ENCODE data around the gene FAM234B. TPM values are rescaled to one million over a fixed set of nuclear protein-coding genes. Genes with fewer than 3 reads are reported as not detected.

The FAM234B gene
- polyA plus RNA-seq, 1 of the 3 experiments (the other 2 are of a cell fraction) = 3.7 TPM

DNA sequence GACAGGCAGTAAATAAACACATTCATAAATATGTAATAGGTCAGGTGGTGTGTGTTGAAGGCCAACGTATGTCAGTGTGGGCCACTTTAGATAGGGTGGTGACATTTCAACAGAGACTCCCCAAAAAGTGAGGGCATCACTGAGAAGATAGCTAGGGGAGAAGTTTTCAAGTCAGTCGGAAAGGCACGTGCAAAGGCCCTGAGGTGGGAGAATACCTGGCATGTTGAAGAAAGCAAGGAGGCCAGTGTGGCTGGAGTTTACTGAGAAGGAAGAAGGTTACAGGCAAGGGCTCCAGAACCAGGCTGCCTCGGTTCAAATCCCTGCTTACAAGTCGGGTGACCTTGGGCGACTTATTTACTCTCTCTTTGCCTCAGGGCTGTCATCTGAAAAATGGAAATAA is 33.1 kb upstream of the FAM234B start:
- ChIA-PET POLR2A (no interaction called here), CTCF (no interaction called here)
- Histone ChIP-seq H3K27me3 (ENCODE audit: insufficient read depth) (no peaks in the 10 kb centered on the region), H3F3A (replicated peaks; ENCODE audit: insufficient read depth) (no peaks in the 10 kb centered on the region), H2AFZ (ENCODE audit: low read depth) (no peak overlapping the region), H3K27ac (ENCODE audit: low read depth in 2 of 2, low read length in 1 of 2) (no peak overlapping the region), H3K9me3 (no peaks in the 10 kb centered on the region), H3K79me2 (ENCODE audit: insufficient read depth) (no peaks in the 10 kb centered on the region), H4K20me1 (ENCODE audit: insufficient read depth) (no peaks in the 10 kb centered on the region), H3K4me2 (no peak overlapping the region), H3K36me3 (replicated peaks in 1 of 2; ENCODE audit: control insufficient read depth in 1 of 2, insufficient read depth in 2 of 2, low read length in 1 of 2) (no peaks in the 10 kb centered on the region), H3K9me2 (no peaks in the 10 kb centered on the region), H3K4me1 (ENCODE audit: control insufficient read depth in 1 of 2, insufficient read depth in 2 of 2, low read depth in 1 of 2, low read length in 1 of 2) (no peaks in the 10 kb centered on the region), H3K9ac (no peak overlapping the region), H3K4me3 (ENCODE audit: low read depth in 2 of 2, low read length in 1 of 2) (no peak overlapping the region)
- TF ChIP-seq GATA2 (CRISPR knock-in tag; IDR thresholded peaks at IDR 0.05) = no peak
- TF ChIP-seq SMC3 (IDR thresholded peaks at IDR 0.05; ENCODE audit: low read depth, low read length) = no peak
- no peak for TF ChIP-seq YY1 (IDR thresholded peaks at IDR 0.05; ENCODE audit: low read depth)
- TF ChIP-seq MAX (IDR thresholded peaks at IDR 0.05; ENCODE audit: low read depth) = no peak
- no peak for TF ChIP-seq GABPA (IDR thresholded peaks at IDR 0.05; ENCODE audit: low read depth)
- TF ChIP-seq ZBTB33 (IDR thresholded peaks at IDR 0.05; ENCODE audit: borderline replicate concordance, low read depth) = no peak
- TF ChIP-seq CHD2 (IDR thresholded peaks at IDR 0.05; ENCODE audit: low read length, partially characterized antibody) = no peak
- TF ChIP-seq EP300 (IDR thresholded peaks at IDR 0.05; ENCODE audit: borderline replicate concordance in 1 of 2, low read depth in 1 of 2, low read length in 1 of 2) = no peak
- TF ChIP-seq TEAD4 (IDR thresholded peaks at IDR 0.05; ENCODE audit: borderline replicate concordance, insufficient read depth) = no peak
- no peak for TF ChIP-seq FOXM1 (IDR thresholded peaks at IDR 0.05; ENCODE audit: low read depth)
- TF ChIP-seq, protein P1, sequence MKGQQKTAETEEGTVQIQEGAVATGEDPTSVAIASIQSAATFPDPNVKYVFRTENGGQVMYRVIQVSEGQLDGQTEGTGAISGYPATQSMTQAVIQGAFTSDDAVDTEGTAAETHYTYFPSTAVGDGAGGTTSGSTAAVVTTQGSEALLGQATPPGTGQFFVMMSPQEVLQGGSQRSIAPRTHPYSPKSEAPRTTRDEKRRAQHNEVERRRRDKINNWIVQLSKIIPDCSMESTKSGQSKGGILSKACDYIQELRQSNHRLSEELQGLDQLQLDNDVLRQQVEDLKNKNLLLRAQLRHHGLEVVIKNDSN (IDR thresholded peaks at IDR 0.05; ENCODE audit: borderline replicate concordance, low read depth) = no peak
- no peak for TF ChIP-seq TAF1 (IDR thresholded peaks at IDR 0.05; ENCODE audit: borderline replicate concordance, low read depth, low read length)
- no peak for TF ChIP-seq NRF1 (IDR thresholded peaks at IDR 0.05; ENCODE audit: low read depth, low read length)
- TF ChIP-seq RAD21 (IDR thresholded peaks at IDR 0.05; ENCODE audit: low read length) = no peak
- TF ChIP-seq, protein P2, sequence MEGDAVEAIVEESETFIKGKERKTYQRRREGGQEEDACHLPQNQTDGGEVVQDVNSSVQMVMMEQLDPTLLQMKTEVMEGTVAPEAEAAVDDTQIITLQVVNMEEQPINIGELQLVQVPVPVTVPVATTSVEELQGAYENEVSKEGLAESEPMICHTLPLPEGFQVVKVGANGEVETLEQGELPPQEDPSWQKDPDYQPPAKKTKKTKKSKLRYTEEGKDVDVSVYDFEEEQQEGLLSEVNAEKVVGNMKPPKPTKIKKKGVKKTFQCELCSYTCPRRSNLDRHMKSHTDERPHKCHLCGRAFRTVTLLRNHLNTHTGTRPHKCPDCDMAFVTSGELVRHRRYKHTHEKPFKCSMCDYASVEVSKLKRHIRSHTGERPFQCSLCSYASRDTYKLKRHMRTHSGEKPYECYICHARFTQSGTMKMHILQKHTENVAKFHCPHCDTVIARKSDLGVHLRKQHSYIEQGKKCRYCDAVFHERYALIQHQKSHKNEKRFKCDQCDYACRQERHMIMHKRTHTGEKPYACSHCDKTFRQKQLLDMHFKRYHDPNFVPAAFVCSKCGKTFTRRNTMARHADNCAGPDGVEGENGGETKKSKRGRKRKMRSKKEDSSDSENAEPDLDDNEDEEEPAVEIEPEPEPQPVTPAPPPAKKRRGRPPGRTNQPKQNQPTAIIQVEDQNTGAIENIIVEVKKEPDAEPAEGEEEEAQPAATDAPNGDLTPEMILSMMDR (IDR thresholded peaks at IDR 0.05) = no peak
- no peak for TF ChIP-seq TCF12 (IDR thresholded peaks at IDR 0.05)
- no peak for TF ChIP-seq IRF3 (IDR thresholded peaks at IDR 0.05; ENCODE audit: low read depth, low read length)
- no peak for TF ChIP-seq POLR2AphosphoS5 (IDR thresholded peaks at IDR 0.05; ENCODE audit: low read depth, low read length)
- TF ChIP-seq, protein P3, sequence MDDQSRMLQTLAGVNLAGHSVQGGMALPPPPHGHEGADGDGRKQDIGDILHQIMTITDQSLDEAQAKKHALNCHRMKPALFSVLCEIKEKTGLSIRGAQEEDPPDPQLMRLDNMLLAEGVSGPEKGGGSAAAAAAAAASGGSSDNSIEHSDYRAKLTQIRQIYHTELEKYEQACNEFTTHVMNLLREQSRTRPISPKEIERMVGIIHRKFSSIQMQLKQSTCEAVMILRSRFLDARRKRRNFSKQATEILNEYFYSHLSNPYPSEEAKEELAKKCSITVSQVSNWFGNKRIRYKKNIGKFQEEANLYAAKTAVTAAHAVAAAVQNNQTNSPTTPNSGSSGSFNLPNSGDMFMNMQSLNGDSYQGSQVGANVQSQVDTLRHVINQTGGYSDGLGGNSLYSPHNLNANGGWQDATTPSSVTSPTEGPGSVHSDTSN (IDR thresholded peaks at IDR 0.05) = no peak
- no peak for TF ChIP-seq RXRA (IDR thresholded peaks at IDR 0.05; ENCODE audit: borderline replicate concordance, low read depth)
- DNase-seq = no peak
- 75% methylated on average over 6 of the region's 6 CpGs for whole genome bisulfite sequencing (ENCODE audit: low lambda C conversion rate)

Measured in SK-N-SH (cell line).